PC-9 (cell line): Measurements from ENCODE around the gene KRCC1. TPM values are rescaled to one million over a fixed set of nuclear protein-coding genes. Genes with fewer than 3 reads are reported as not detected.

Source experiments
- BruUV-seq: library from RNA; stranded (reverse); fragments of 400-500 nt; replicated peaks from 2 replicates; lab custom pipeline; 2021; lab: Mats Ljungman, UMichigan
- CTCF ChIA-PET: fragments of 300-600 bp; sonication (Branson Sonifier 250); formaldehyde crosslinking; loops from one replicate; lab custom pipeline; 2022; ENCODE audit warnings: antibody characterized with exemption; lab: Charles Lee
- POLR2A ChIA-PET: fragments of 300-600 bp; sonication (Branson Sonifier 250); formaldehyde crosslinking; loops from one replicate; lab custom pipeline; 2022; ENCODE audit warnings: antibody characterized with exemption; ENCODE audit not compliant: unreplicated experiment; lab: Charles Lee
- DNase-seq, 2 experiments: peaks; one replicate each; pipeline versions ENCODE4 v3.0.0 to v3.0.0-alpha.2; 2015 to 2022; ENCODE audit warnings: mixed read lengths in 1 of 2
- H2AFZ ChIP-seq: fragments of 200-600 bp; sonication (generic); 2 replicates; pipeline ENCODE4 v1.8.1; 2017; ENCODE audit warnings: antibody characterized with exemption
- H3F3A ChIP-seq: fragments of 200-600 bp; sonication (generic); 2 replicates; pipeline ENCODE4 v1.8.1; 2017; ENCODE audit warnings: antibody characterized with exemption, mild to moderate bottlenecking, low read depth; ENCODE audit not compliant: insufficient read depth
- H3K27ac ChIP-seq: fragments of 200-600 bp; sonication (generic); 2 replicates; pipeline ENCODE4 v1.6.1; 2016; ENCODE audit warnings: mixed run types
- H3K27me3 ChIP-seq: fragments of 200-600 bp; sonication (generic); 2 replicates; pipeline ENCODE4 v1.6.1; 2016; ENCODE audit warnings: low read depth, mixed run types; ENCODE audit not compliant: insufficient read depth
- H3K36me3 ChIP-seq: fragments of 200-600 bp; sonication (generic); 2 replicates; pipeline ENCODE4 v1.6.1; 2016; ENCODE audit warnings: low read depth, mixed run types
- H3K4me1 ChIP-seq: fragments of 200-600 bp; sonication (generic); replicated peaks from 2 replicates; pipeline ENCODE4 v1.6.1; 2016; ENCODE audit warnings: mixed run types; ENCODE audit not compliant: insufficient read depth
- H3K4me2 ChIP-seq: fragments of 200-600 bp; sonication (generic); 2 replicates; pipeline ENCODE4 v1.6.1; 2017; ENCODE audit warnings: mixed run types
- H3K4me3 ChIP-seq: fragments of 200-600 bp; sonication (generic); 2 replicates; pipeline ENCODE4 v1.6.1; 2016; ENCODE audit warnings: mixed run types
- H3K79me2 ChIP-seq: fragments of 200-600 bp; sonication (generic); 2 replicates; pipeline ENCODE4 v1.6.1; 2017; ENCODE audit warnings: low read depth, mixed run types
- H3K9me2 ChIP-seq: fragments of 200-600 bp; sonication (generic); 2 replicates; pipeline ENCODE4 v1.8.1; 2017; ENCODE audit warnings: mild to moderate bottlenecking; ENCODE audit not compliant: insufficient read depth
- H3K9me3 ChIP-seq: fragments of 200-600 bp; sonication (generic); 2 replicates; pipeline ENCODE4 v1.8.1; 2016; ENCODE audit warnings: low read depth; ENCODE audit not compliant: insufficient read depth
- H4K20me1 ChIP-seq: fragments of 200-600 bp; sonication (generic); 2 replicates; pipeline ENCODE4 v1.8.1; 2017; ENCODE audit not compliant: insufficient read depth
- EZH2 ChIP-seq: fragments of 200-600 bp; sonication (generic); IDR thresholded peaks from 2 replicates; pipeline ENCODE4 v1.8.0; 2017; ENCODE audit warnings: antibody characterized with exemption, low read depth
- intact Hi-C: fragments of 100-400 bp; cut with micrococcal nuclease; formaldehyde crosslinking; loops from one replicate; pipeline ENCODE4 v1.10.0; 2022; ENCODE audit not compliant: unreplicated experiment
- total RNA-seq: library from RNA; stranded (reverse); gene quantifications from 2 replicates; pipeline ENCODE4 v1.2.3, GENCODE V29; 2021
- TF ChIP-seq, protein P1 (sequence below): fragments of 200-600 bp; sonication (generic); conservative IDR thresholded peaks from 2 replicates; pipeline ENCODE4 v1.6.1; 2017; ENCODE audit warnings: mixed run types, antibody characterized with exemption, mild to moderate bottlenecking, moderate library complexity

The KRCC1 gene
- total RNA-seq, 1 experiment from 2014 or later = 17.4 TPM

DNA sequence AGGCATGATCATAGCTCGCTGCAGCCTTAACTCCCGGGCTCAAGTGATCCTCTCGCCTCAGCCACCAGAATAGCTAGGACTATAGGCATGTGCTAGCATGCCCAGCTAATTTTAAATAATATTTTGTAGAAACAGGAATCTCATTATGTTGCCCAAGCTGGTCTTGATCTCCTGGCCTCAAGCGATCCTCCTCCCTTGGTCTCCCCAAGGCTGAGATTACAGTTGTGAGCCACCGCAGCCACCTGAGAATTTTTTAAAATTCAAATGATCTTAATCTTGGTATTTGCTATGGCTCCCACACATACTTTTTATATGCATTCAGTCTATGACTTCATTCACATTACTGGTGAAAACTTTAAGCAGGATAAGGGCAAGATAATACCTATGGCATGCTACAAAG, 13.1 kb downstream of the KRCC1 start:
- CTCF ChIA-PET = no interaction called here
- DNase-seq = no peak
- Histone ChIP-seq H3K27me3 (no peaks in the 10 kb centered on the region), H4K20me1 (peaks cover 3% of the 10 kb centered on the region), H3K79me2 (no peaks in the 10 kb centered on the region), H3K4me2 (no peak overlapping the region), H3F3A (peaks cover 13% of the 10 kb centered on the region; the same call in 1 of the 2 replicates), H3K36me3 (no peaks in the 10 kb centered on the region; the same call in 1 of the 2 replicates), H2AFZ (no peak overlapping the region), H3K27ac (no peak overlapping the region), H3K4me3 (no peak overlapping the region), H3K9me3 (no peaks in the 10 kb centered on the region), H3K9me2 (no peaks in the 10 kb centered on the region), H3K4me1 (peaks cover 14% of the 10 kb centered on the region)
- POLR2A ChIA-PET = no interaction called here
- intact Hi-C loops = no loop called here
- no TSS peak for BruUV-seq
- TF ChIP-seq, protein P1, sequence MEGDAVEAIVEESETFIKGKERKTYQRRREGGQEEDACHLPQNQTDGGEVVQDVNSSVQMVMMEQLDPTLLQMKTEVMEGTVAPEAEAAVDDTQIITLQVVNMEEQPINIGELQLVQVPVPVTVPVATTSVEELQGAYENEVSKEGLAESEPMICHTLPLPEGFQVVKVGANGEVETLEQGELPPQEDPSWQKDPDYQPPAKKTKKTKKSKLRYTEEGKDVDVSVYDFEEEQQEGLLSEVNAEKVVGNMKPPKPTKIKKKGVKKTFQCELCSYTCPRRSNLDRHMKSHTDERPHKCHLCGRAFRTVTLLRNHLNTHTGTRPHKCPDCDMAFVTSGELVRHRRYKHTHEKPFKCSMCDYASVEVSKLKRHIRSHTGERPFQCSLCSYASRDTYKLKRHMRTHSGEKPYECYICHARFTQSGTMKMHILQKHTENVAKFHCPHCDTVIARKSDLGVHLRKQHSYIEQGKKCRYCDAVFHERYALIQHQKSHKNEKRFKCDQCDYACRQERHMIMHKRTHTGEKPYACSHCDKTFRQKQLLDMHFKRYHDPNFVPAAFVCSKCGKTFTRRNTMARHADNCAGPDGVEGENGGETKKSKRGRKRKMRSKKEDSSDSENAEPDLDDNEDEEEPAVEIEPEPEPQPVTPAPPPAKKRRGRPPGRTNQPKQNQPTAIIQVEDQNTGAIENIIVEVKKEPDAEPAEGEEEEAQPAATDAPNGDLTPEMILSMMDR = no peak
- no peak for TF ChIP-seq EZH2

DNA sequence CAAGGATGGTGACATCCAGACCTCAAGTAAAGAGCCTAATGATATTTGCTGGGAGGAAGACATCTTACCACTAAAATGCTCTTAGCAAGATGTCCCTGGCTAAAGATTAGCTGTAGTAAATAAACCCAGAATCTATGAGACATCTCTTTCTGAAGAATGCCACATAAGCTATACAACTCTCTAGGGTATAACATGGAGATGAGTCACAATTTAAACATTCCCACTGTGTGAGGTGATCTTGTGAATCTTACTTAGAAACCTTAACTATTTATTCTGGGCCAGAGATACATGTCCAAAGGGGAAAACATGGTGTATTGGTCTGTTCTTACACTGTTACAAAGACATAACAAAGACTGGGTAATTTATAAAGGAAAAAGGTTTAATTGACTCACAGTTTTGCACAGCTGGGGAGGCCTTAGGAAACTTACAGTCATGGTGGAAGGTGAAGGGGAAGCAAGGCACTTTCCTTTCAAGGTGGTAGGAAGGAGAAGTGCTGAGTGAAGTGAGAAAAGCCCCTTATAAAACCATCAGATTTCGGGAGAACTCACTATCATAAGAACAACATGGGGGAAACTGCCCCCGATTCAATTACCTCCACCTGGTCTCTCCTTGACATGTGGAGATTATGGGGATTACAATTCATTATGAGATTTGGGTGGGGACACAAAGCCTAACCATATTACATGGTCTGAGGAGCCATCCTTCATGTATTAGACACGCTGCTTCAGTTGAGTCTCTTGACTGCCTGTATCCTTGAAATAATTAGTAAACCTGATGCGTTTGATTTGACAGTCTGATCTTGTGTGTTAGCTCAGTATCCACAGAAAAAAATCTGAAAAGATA, 17.1 kb downstream of the KRCC1 start:
- Histone ChIP-seq H3K4me3 (no peak overlapping the region), H3K27me3 (no peaks in the 10 kb centered on the region), H3K4me2 (no peak overlapping the region), H3K36me3 (peaks cover 21% of the 10 kb centered on the region; the same call in 1 of the 2 replicates), H2AFZ (no peak overlapping the region), H3F3A (peaks cover 19% of the 10 kb centered on the region), H4K20me1 (no peaks in the 10 kb centered on the region; the same call in 1 of the 2 replicates), H3K9me3 (no peaks in the 10 kb centered on the region; the same call in 1 of the 2 replicates), H3K27ac (peak overlapping the region; percentile 65), H3K4me1 (peaks cover 14% of the 10 kb centered on the region), H3K9me2 (no peaks in the 10 kb centered on the region), H3K79me2 (no peaks in the 10 kb centered on the region)
- ChIA-PET POLR2A (no interaction called here), CTCF (no interaction called here)
- intact Hi-C loops = no loop called here
- DNase-seq = peak in 1 of 2 experiments; percentile 84
- TF ChIP-seq EZH2 = no peak
- TF ChIP-seq, protein P1 = no peak
- BruUV-seq = no TSS peak

DNA sequence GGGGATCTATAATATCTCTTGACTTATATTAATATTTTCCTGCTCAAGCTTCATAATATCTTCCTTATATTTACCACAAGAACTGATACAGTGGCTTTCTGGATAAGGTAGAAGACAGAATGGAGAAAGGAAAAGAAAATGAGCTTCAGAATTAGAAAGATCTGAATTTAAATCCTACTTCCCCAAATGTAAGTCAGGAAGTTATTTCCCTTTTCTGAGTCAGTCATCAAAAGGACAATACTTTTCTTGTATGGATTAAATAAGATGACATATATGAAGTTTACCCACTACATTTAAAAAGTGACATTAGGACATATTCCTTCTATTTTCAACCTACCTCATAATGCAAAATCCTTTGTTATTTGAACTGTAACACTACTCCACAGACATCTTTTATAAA, 19.0 kb downstream of the KRCC1 start:
- H3K27ac ChIP-seq = no peak overlapping the region
- intact Hi-C loops = no loop called here
- CTCF ChIA-PET = no interaction called here
- peaks cover 14% of the 10 kb centered on the region for H3K4me1 ChIP-seq
- H3K36me3 ChIP-seq = peaks cover 21% of the 10 kb centered on the region; the same call in 1 of the 2 replicates
- BruUV-seq = no TSS peak
- H3K79me2 ChIP-seq = no peaks in the 10 kb centered on the region
- H3K9me3 ChIP-seq = no peaks in the 10 kb centered on the region; the same call in 1 of the 2 replicates
- no peak for DNase-seq
- no peak overlapping the region for H3K4me2 ChIP-seq
- H3K9me2 ChIP-seq = no peaks in the 10 kb centered on the region
- peaks cover 19% of the 10 kb centered on the region for H3F3A ChIP-seq
- H3K27me3 ChIP-seq = no peaks in the 10 kb centered on the region
- no peaks in the 10 kb centered on the region for H4K20me1 ChIP-seq
- POLR2A ChIA-PET = no interaction called here
- H3K4me3 ChIP-seq = no peak overlapping the region
- TF ChIP-seq, protein P1 = no peak
- no peak for TF ChIP-seq EZH2
- H2AFZ ChIP-seq = no peak overlapping the region
